ENCODE results near the gene DAB2IP. TPM values are rescaled to one million over a fixed set of nuclear protein-coding genes. Genes with fewer than 3 reads are reported as not detected.

Gene DAB2IP
- total and polyA plus RNA-seq, 2 donors, result 8.2 to 8.4 TPM

GRCh38 chr9:121748727-121749423, 97.4 kb downstream of the DAB2IP start:
- peak overlapping the region; percentile 87 to 91 for H3K27ac ChIP-seq (ENCODE audit: low read depth in 1 of 2, low read length in 1 of 2)
- DNase-seq (ENCODE audit: low read depth in 6 of 9, low spot score in 9 of 9), result no peak
- no peaks in the 10 kb centered on the region for H3K27me3 ChIP-seq (ENCODE audit: control insufficient read depth in 2 of 2, insufficient read depth in 1 of 2, low read length in 1 of 2)
- H3K36me3 ChIP-seq (ENCODE audit: control insufficient read depth in 2 of 2, insufficient read depth in 2 of 2, low read length in 1 of 2), result no peaks in the 10 kb centered on the region
- peaks cover 60 to 81% of the 10 kb centered on the region in 2 donors for H3K4me1 ChIP-seq (ENCODE audit: control insufficient read depth in 2 of 2, insufficient read depth in 2 of 2, low read length in 2 of 2)
- H3K9me3 ChIP-seq (ENCODE audit: control insufficient read depth in 2 of 2, insufficient read depth in 1 of 2, low read length in 1 of 2), result no peaks in the 10 kb centered on the region
- no peak overlapping the region for H3K4me3 ChIP-seq (ENCODE audit: low read length in 2 of 2)
- WGBS, result 67% methylated on average over 11 of the region's 11 CpGs

- peaks cover 56 to 81% of the 10 kb centered on the region in 2 donors for H3K4me1 ChIP-seq (ENCODE audit: control insufficient read depth in 2 of 2, insufficient read depth in 2 of 2, low read length in 2 of 2)
- DNase-seq (ENCODE audit: low read depth in 6 of 9, low spot score in 9 of 9), result no peak
- peaks cover 0 to 2% of the 10 kb centered on the region in 2 donors for H3K36me3 ChIP-seq (ENCODE audit: control insufficient read depth in 2 of 2, insufficient read depth in 2 of 2, low read length in 1 of 2)
- no peaks in the 10 kb centered on the region for H3K9me3 ChIP-seq (ENCODE audit: control insufficient read depth in 2 of 2, insufficient read depth in 1 of 2, low read length in 1 of 2)
- WGBS, result 98% methylated on average over 10 of the region's 10 CpGs
- no peak overlapping the region for H3K27ac ChIP-seq (ENCODE audit: low read depth in 1 of 2, low read length in 1 of 2)
- H3K4me3 ChIP-seq (ENCODE audit: low read length in 2 of 2), result no peak overlapping the region
- H3K27me3 ChIP-seq (ENCODE audit: control insufficient read depth in 2 of 2, insufficient read depth in 1 of 2, low read length in 1 of 2), result no peaks in the 10 kb centered on the region
Observed at GRCh38 chr9:121749614-121750013, 98.2 kb downstream of the DAB2IP start.

DNA sequence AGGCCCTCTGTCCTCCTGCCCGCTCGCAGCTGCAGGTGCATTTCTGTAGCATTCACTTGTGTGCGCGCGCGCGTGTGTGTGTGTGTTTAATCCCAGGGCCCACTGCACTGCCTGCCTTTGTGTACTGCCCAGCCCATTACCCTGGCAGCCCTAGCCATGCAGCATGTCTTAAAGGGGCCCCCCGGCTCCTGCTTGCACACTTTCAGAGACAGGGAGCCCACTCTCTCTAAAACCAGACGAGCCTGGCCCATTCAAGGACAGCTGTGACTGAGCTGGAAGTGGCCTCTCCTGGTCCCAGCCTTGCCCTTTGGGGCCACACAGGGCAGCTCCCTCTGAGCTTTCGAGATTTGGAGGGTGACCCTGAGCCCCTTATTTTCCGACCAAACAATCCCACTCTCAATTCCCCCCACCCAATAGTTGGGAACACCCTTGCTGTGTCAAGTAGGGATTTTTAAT, 98.9 kb downstream of the DAB2IP start:
- 83% methylated on average over 11 of the region's 11 CpGs for WGBS
- DNase-seq (ENCODE audit: low read depth in 6 of 9, low spot score in 9 of 9), result peak in 1 of 9 donors; percentile 60
- H3K27ac ChIP-seq (ENCODE audit: low read depth in 1 of 2, low read length in 1 of 2), result peak overlapping the region in 1 of 2 donors; percentile 49

DNA sequence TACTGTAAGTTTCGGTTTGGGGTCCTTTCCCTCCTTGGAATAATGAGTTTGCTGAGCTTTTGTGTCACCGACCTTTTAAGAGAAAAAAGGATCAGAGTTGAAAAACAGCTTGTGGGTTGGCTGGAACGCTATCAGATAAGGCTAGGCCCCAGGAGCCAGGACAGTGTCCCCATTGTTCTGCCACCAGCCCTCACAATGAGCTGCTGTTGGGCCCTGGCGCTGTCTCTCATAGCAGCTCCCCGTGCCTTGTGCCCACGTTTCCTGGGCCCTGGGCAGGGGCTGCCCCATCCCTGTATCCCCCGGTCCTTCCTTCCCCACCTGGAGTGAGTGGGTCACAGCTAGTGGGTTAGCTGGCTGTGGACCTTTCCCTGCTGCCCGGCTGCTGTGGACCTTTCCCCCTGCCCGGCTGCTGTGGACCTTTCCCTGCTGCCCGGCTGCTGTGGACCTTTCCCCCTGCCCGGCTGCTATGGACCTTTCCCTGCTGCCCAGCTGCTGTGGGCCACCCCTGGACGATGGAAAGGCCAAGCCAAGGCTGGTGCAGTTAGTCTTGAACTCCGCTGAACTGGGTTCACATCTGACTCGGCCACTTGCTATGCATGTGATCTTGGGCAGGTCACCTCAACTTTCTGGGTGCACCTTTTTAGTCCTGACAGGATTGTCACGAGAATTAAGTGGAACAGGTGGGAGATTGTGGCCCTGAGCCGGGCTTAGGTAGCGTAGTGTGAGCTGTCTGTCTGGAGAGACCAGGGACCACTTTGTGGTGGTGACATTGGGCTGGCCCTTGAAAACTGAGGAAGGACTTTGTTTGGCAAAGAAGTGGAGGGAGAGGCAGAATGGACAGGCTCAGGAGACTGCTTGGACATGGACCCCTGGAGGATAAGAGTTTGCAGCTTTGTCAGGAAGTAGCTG, 99.5 kb downstream of the DAB2IP start:
- Histone ChIP-seq H3K36me3 (ENCODE audit: control insufficient read depth in 2 of 2, insufficient read depth in 2 of 2, low read length in 1 of 2) (peaks cover 0 to 2% of the 10 kb centered on the region in 2 donors), H3K27me3 (ENCODE audit: control insufficient read depth in 2 of 2, insufficient read depth in 1 of 2, low read length in 1 of 2) (no peaks in the 10 kb centered on the region), H3K4me3 (ENCODE audit: low read length in 2 of 2) (no peak overlapping the region), H3K27ac (ENCODE audit: low read depth in 1 of 2, low read length in 1 of 2) (no peak overlapping the region), H3K9me3 (ENCODE audit: control insufficient read depth in 2 of 2, insufficient read depth in 1 of 2, low read length in 1 of 2) (no peaks in the 10 kb centered on the region), H3K4me1 (ENCODE audit: control insufficient read depth in 2 of 2, insufficient read depth in 2 of 2, low read length in 2 of 2) (peaks cover 42 to 69% of the 10 kb centered on the region in 2 donors)
- 94% methylated on average over 17 of the region's 17 CpGs for WGBS
- no peak for DNase-seq (ENCODE audit: low read depth in 6 of 9, low spot score in 9 of 9)

More for the DNA sequence above, 98.9 kb downstream of the DAB2IP start:
- H3K36me3 ChIP-seq (ENCODE audit: control insufficient read depth in 2 of 2, insufficient read depth in 2 of 2, low read length in 1 of 2), result peaks cover 0 to 2% of the 10 kb centered on the region in 2 donors
- H3K4me3 ChIP-seq (ENCODE audit: low read length in 2 of 2), result no peak overlapping the region
- H3K27me3 ChIP-seq (ENCODE audit: control insufficient read depth in 2 of 2, insufficient read depth in 1 of 2, low read length in 1 of 2), result no peaks in the 10 kb centered on the region
- peaks cover 49 to 76% of the 10 kb centered on the region in 2 donors for H3K4me1 ChIP-seq (ENCODE audit: control insufficient read depth in 2 of 2, insufficient read depth in 2 of 2, low read length in 2 of 2)
- H3K9me3 ChIP-seq (ENCODE audit: control insufficient read depth in 2 of 2, insufficient read depth in 1 of 2, low read length in 1 of 2), result no peaks in the 10 kb centered on the region

DNA sequence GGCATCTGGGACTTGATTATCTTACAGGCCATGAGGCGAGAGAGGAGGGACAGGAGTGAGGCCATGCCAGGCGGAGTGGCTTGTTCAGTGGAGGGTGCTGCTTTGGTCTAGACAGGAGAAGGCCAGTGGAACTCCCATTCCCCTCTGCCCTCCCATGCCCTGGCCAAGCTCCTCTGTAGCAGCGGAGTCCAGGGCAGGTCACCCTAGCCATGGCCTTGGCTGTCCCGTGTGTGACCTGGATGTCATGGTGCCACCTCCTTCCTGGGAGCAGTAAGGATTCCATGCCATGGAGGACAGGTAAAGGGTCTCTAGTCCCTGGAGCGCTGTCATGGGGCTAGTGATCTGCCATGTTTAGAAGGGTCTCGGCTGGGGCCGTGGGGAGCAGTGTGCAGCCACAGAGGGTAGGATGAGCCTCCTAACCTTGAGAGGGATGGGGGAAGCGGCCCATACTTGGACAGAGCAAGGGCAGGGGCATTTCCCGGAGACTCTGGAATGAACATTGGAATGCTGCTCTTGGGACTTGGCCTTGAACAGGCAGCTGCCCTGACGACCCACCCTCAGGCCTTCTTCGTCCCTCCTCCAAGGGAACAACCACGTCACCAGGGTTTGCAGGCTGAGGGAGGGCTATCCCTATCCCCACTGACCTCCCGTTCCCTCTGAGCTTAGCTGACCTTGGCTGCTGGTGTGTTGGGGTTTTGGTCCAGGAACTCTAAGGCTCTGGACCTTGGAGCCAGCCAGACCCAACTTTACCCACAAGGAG, 100.4 kb downstream of the DAB2IP start:
- no peaks in the 10 kb centered on the region for H3K9me3 ChIP-seq (ENCODE audit: control insufficient read depth in 2 of 2, insufficient read depth in 1 of 2, low read length in 1 of 2)
- H3K36me3 ChIP-seq (ENCODE audit: control insufficient read depth in 2 of 2, insufficient read depth in 2 of 2, low read length in 1 of 2), result peaks cover 0 to 2% of the 10 kb centered on the region in 2 donors
- WGBS, result 94% methylated on average over 13 of the region's 13 CpGs
- no peak for DNase-seq (ENCODE audit: low read depth in 6 of 9, low spot score in 9 of 9)
- H3K4me3 ChIP-seq (ENCODE audit: low read length in 2 of 2), result no peak overlapping the region
- H3K27me3 ChIP-seq (ENCODE audit: control insufficient read depth in 2 of 2, insufficient read depth in 1 of 2, low read length in 1 of 2), result no peaks in the 10 kb centered on the region
- peaks cover 33 to 60% of the 10 kb centered on the region in 2 donors for H3K4me1 ChIP-seq (ENCODE audit: control insufficient read depth in 2 of 2, insufficient read depth in 2 of 2, low read length in 2 of 2)
- no peak overlapping the region for H3K27ac ChIP-seq (ENCODE audit: low read depth in 1 of 2, low read length in 1 of 2)

- H3K4me3 ChIP-seq (ENCODE audit: low read length in 2 of 2), result no peak overlapping the region
- WGBS, result 96% methylated on average over 9 of the region's 9 CpGs
- peaks cover 24 to 49% of the 10 kb centered on the region in 2 donors for H3K4me1 ChIP-seq (ENCODE audit: control insufficient read depth in 2 of 2, insufficient read depth in 2 of 2, low read length in 2 of 2)
- DNase-seq (ENCODE audit: low read depth in 6 of 9, low spot score in 9 of 9), result no peak
- no peak overlapping the region for H3K27ac ChIP-seq (ENCODE audit: low read depth in 1 of 2, low read length in 1 of 2)
- no peaks in the 10 kb centered on the region for H3K9me3 ChIP-seq (ENCODE audit: control insufficient read depth in 2 of 2, insufficient read depth in 1 of 2, low read length in 1 of 2)
- H3K27me3 ChIP-seq (ENCODE audit: control insufficient read depth in 2 of 2, insufficient read depth in 1 of 2, low read length in 1 of 2), result no peaks in the 10 kb centered on the region
- peaks cover 0 to 2% of the 10 kb centered on the region in 2 donors for H3K36me3 ChIP-seq (ENCODE audit: control insufficient read depth in 2 of 2, insufficient read depth in 2 of 2, low read length in 1 of 2)
Observed at GRCh38 chr9:121752929-121753328, 101.5 kb downstream of the DAB2IP start.

- H3K9me3 ChIP-seq (ENCODE audit: control insufficient read depth in 2 of 2, insufficient read depth in 1 of 2, low read length in 1 of 2), result no peaks in the 10 kb centered on the region
Observed at GRCh38 chr9:121753802-121754654, 102.6 kb downstream of the DAB2IP start.

More at GRCh38 chr9:121753802-121754654, 102.6 kb downstream of the DAB2IP start:
- H3K4me1 ChIP-seq (ENCODE audit: control insufficient read depth in 2 of 2, insufficient read depth in 2 of 2, low read length in 2 of 2), result peaks cover 13 to 38% of the 10 kb centered on the region in 2 donors
- H3K27me3 ChIP-seq (ENCODE audit: control insufficient read depth in 2 of 2, insufficient read depth in 1 of 2, low read length in 1 of 2), result no peaks in the 10 kb centered on the region
- H3K27ac ChIP-seq (ENCODE audit: low read depth in 1 of 2, low read length in 1 of 2), result no peak overlapping the region
- DNase-seq (ENCODE audit: low read depth in 6 of 9, low spot score in 9 of 9), result no peak
- H3K4me3 ChIP-seq (ENCODE audit: low read length in 2 of 2), result no peak overlapping the region
- H3K36me3 ChIP-seq (ENCODE audit: control insufficient read depth in 2 of 2, insufficient read depth in 2 of 2, low read length in 1 of 2), result peaks cover 4 to 5% of the 10 kb centered on the region in 2 donors
- 94% methylated on average over 12 of the region's 12 CpGs for WGBS

All from thymus (tissue), 11 donors.